NT2/D1 (cell line): ENCODE data around the gene RSPH10B2.
"Not testable (repeated sequence)": the region's sequence is repeated elsewhere in the genome, so short reads cannot be mapped to it uniquely, and the experiment has no call there.

ENCODE experiments used
- SUZ12 ChIP-seq: IDR thresholded peaks from 2 replicates; pipeline ENCODE4 v1.6.1; 2011; ENCODE audit not compliant: insufficient read length, insufficient read depth; ENCODE audit errors: extremely low read depth
- YY1 ChIP-seq: IDR thresholded peaks from 2 replicates; pipeline ENCODE4 v1.6.1; 2011; ENCODE audit not compliant: insufficient read length, insufficient read depth
- ZNF274 ChIP-seq: IDR thresholded peaks from 2 replicates; pipeline ENCODE4 v1.6.1; 2011; ENCODE audit warnings: mild to moderate bottlenecking, low read depth, low read length

- TF ChIP-seq ZNF274, YY1, SUZ12: not testable (repeated sequence)
These were observed 9.3 kb upstream of the RSPH10B2 start for GRCh38 chr7:6744410-6745100.
